K562 (cell line): ENCODE results near the gene FBXO44. TPM values are rescaled to one million over a fixed set of nuclear protein-coding genes. Genes with fewer than 3 reads are reported as not detected.

Source experiments
- C11orf30 ChIP-seq: fragments of 450-650 bp; IDR thresholded peaks from 2 replicates; pipeline ENCODE4 v1.6.1; 2016; ENCODE audit warnings: low read depth, mild to moderate bottlenecking
- DACH1 ChIP-seq: fragments of 450-650 bp; IDR thresholded peaks from 2 replicates; pipeline ENCODE4 v1.6.1; 2018; ENCODE audit not compliant: partially characterized antibody
- DNMT1 ChIP-seq: fragments of 450-650 bp; IDR thresholded peaks from 2 replicates; pipeline ENCODE4 v1.6.1; 2016; ENCODE audit warnings: antibody characterized with exemption, mild to moderate bottlenecking
- MBD2 ChIP-seq: sonication (generic); IDR thresholded peaks from 2 replicates; pipeline ENCODE4 v1.6.1; 2016; ENCODE audit warnings: low read depth, borderline replicate concordance
- MGA ChIP-seq: fragments of 450-650 bp; IDR thresholded peaks from 2 replicates; pipeline ENCODE4 v1.6.1; 2016; ENCODE audit warnings: mild to moderate bottlenecking, moderate library complexity
- POLR2AphosphoS2 ChIP-seq: IDR thresholded peaks from 2 replicates; pipeline ENCODE4 v1.6.1; 2012; ENCODE audit warnings: low read length, improper control_type of control experiment
- STAG1 ChIP-seq: sonication (generic); formaldehyde crosslinking; IDR thresholded peaks from 2 replicates; pipeline ENCODE4 v1.5.0; 2020; ENCODE audit warnings: missing genetic modification reagents, borderline replicate concordance
- TEAD2 ChIP-seq: fragments of 450-650 bp; IDR thresholded peaks from 2 replicates; pipeline ENCODE4 v1.6.1; 2016; ENCODE audit warnings: missing genetic modification characterization, control low read depth, missing compliant biosample characterization
- UBTF ChIP-seq, 2 experiments: IDR thresholded peaks; 2 replicates each; pipeline ENCODE4 v1.6.1; 2012; ENCODE audit warnings: improper control_type of control experiment in 2 of 2, low read depth in 2 of 2, low read length in 2 of 2, borderline replicate concordance in 1 of 2
- ZC3H8 ChIP-seq: fragments of 450-650 bp; IDR thresholded peaks from 2 replicates; pipeline ENCODE4 v1.6.1; 2017
- ZNF232 ChIP-seq: sonication (generic); formaldehyde crosslinking; IDR thresholded peaks from 2 replicates; pipeline ENCODE4 v1.8.0; 2022; ENCODE audit warnings: mild to moderate bottlenecking, missing genetic modification reagents
- ZNF431 ChIP-seq: sonication (generic); formaldehyde crosslinking; IDR thresholded peaks from 2 replicates; pipeline ENCODE4 v1.8.0; 2022; ENCODE audit warnings: mild to moderate bottlenecking, missing genetic modification reagents
- ZNF584 ChIP-seq: fragments of 200-800 bp; sonication (Bioruptor generic); IDR thresholded peaks from 2 replicates; pipeline ENCODE4 v1.6.1; 2016; ENCODE audit warnings: low read depth, mild to moderate bottlenecking, missing genetic modification characterization, missing compliant biosample characterization
- polyA plus RNA-seq, 8 experiments: library from polyadenylated mRNA; depleted of rRNA in 4 of 8; stranded (reverse) in 5 of 8; unstranded in 3 of 8; fragments of >200 nt; fragmentation: Nextera tagmentation in 2 of 8; fragmentation: Illumina TruSeq in 1 of 8; extraction: Ambion mirVana in 2 of 8; extraction: Trizol in 1 of 8; gene quantifications; 2 replicates each; pipeline versions ENCODE4 v1.2.1 to v1.2.3, GENCODE V29; 2011 to 2014; ENCODE audit warnings: inconsistent platforms in 1 of 8, missing spikeins in 1 of 8
- total RNA-seq, 7 experiments: library from RNA; depleted of rRNA in 6 of 7; stranded (reverse); fragments of >200 nt in 6 of 7; fragmentation: Illumina TruSeq in 2 of 7; extraction: Trizol in 2 of 7; gene quantifications; 2 replicates each; pipeline versions ENCODE4 v1.2.1 to v1.2.3, GENCODE V29; 2011 to 2021; ENCODE audit warnings: low replicate concordance in 1 of 7

Gene FBXO44
- total and polyA plus RNA-seq, 9 of the 15 experiments (the other 6 are each of a cell fraction or from before 2014, with no cell fraction given): 0.69 to 20.9 (median 6.7) TPM

DNA sequence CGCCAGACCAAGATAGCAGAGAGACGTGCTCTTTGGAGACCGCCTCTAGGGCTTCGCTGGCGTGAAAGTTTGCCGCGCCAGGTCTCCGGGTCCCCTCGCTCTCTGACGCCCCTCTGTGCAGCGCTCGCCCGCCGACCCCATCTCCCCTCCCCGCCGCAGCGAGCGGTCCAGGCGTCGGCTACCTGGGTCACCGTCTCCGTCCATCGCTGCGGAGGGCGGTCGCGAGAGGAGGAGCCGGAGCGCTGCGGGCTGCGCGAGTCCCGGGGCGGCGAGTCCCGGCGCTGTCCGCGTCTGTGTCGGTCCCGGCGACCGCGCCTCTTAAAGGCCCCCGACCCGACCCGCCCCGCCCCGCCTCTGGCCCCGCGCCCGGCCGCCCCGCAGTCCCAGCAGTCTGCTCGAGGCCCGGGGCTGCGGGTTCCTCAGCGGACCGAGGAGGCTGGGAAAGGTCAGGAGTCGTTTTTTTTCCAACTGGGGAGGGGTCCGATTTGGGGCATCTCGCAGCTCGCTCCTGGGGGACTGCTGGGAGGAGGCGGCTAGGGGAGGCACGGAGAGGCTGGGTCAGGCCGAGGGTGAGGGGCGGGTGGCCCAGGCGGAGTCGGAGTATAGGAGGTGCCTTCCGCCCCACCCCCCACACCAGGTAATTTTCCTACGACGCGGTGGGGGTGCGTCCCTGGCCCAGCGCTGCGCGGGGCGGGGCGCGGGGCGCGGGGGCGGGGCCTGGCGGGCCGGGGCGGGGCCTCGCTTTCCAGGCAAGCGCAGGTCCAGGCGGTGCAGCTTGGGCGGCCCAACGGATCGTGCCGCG, at the start of gene FBXO44, which contains the start of gene FBXO2 (continued):
- TF ChIP-seq ZNF232 (CRISPR knock-in tag) (no peak), MGA (no peak), UBTF (IDR thresholded peaks at IDR 0.05; ENCODE audit: borderline replicate concordance in 1 of 2, low read depth in 2 of 2, low read length in 2 of 2) (0 out of 4 replicates have a peak, but pooled peaks of 1 of the 2 experiments have one; percentile 25), POLR2AphosphoS2 (no peak), STAG1 (CRISPR knock-in tag) (no peak), ZC3H8 (no peak), C11orf30 (no peak), MBD2 (no peak), DACH1 (no peak), DNMT1 (no peak), ZNF431 (CRISPR knock-in tag) (no peak), TEAD2 (no peak), ZNF584 (CRISPR knock-in tag) (no peak)
